ENCODE results near the gene DNAAF9.

The DNAAF9 gene

GRCh38 chr20:3364323-3365013 lies 43.0 kb downstream of the DNAAF9 start:
- no peak for DNase-seq

- DNase-seq: no peak
These were observed 46.7 kb downstream of the DNAAF9 start for GRCh38 chr20:3360752-3361151.

- no peak for DNase-seq
These were observed 48.7 kb downstream of the DNAAF9 start for GRCh38 chr20:3358676-3359340.
